Measurements from ENCODE around the gene EPB41L5.

DNA sequence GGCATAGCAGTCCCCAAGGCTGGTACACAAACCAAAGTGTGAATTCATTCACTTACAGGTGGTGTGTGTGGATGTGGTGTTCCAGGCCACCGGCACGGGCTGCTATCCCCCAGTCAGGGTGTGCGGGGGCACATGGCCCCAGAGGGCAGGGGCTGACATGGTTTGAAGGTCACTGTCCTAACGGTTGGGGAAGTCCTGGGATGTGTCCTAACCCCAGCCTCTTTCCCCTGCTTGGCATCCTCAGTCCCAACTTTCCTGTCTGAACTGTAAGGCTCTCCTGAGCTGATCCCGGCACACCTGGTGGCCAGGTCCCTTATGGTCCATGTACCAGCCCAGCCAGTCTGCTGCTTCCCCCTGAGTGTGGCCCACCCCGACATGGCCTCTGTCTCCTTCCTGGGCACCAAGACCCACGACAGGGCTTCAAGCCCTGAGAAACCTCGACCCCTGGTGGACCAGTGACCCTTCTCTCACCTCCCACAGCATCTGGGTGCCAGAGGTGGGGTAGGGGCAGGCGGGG, 212.7 kb downstream of the EPB41L5 start:
- TF ChIP-seq POLR2AphosphoS5 (IDR thresholded peaks at IDR 0.05; ENCODE audit: low read depth, low read length) = no peak
- TF ChIP-seq POLR2A (IDR thresholded peaks at IDR 0.05; ENCODE audit: low read depth, low read length) = no peak
